NCI-H146 (cell line): ENCODE results near the gene ARSG.
A peak's percentile ranks its signal among the peaks of the same experiment; 100 is the strongest.
"Not testable (repeated sequence)": the region's sequence is repeated elsewhere in the genome, so short reads cannot be mapped to it uniquely, and the experiment has no call there.

Experiments
- DNase-seq: peaks from one replicate; lab custom pipeline; 2025; lab: John Stamatoyannopoulos, UW

ARSG gene

DNA sequence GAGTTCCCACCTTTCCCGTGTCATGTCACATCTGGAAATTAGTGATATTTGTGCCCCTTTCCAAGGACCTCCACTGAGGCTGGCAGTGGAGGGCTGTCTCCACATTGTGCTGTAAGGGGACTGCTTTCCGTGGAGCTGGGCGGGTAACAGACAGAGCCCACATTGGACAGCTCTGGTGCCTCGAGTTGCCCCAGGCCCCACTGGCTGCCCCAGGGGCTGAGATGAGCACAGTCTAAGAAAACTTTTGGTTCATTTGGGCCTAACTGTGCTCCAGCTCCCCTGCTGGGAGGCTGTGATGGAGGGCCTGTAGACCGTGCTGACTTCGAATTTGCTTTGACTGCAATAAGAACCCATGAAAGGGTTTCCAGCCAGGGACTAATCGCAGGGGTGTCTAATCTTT is 38.0 kb downstream of the ARSG start:
- DNase-seq: no peak

DNA sequence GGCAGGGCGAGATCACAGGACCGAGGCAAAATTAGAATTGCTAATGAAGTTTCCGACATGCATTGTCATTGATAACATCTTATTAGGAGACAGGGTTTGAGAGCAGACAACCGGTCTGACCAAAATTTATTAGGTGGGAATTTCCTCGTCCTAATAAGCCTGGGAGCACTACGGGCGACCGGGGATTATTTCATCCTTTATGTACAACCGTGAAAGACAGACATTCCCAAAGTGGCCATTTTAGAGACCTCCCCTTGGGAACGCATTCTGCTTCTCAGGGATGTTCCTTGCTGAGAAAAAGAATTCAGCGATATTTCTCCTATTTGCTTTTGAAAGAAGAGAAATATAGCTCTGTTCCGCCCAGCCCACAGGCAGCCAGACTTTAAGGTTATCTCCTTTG is 40.6 kb downstream of the ARSG start:
- not testable (repeated sequence) for DNase-seq

DNA sequence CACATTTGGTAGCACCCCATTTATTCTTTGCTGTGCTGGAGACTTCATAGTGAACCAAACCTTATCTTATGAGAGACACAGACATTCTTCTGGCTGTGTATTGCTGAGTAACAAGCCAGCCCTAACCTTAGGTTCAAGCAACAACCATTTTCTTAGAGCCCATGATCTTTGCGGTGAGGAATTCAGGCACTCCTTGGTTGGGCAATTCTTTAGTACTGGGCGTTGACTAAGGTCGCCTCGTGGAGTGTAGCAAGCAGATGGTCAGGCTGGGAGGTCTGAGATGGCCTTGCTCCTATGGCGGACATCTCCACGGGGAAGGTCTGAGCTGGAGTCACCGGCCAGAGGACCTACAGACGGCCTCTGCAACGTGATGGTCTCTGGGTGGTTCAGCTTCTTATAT is 43.1 kb downstream of the ARSG start:
- DNase-seq: no peak

DNA sequence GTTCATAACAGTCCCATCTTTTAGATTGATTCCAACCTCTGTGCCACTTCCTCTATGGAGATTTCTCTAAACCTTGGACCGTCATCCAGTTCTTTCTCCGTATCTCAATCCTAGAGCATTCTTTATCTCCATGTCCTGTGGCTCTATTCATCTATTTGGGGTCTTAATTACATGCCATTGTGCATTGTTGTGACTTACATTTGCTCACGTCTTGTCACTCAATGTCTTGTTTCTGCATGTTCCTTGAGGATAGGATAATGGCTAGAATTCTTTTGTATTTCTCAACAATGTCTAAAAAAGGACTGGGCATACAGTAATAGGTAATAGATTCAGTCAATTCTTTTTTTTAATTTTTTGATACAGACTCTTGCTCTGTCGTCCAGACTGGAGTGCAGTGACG is 50.2 kb downstream of the ARSG start:
- DNase-seq: no peak

DNA sequence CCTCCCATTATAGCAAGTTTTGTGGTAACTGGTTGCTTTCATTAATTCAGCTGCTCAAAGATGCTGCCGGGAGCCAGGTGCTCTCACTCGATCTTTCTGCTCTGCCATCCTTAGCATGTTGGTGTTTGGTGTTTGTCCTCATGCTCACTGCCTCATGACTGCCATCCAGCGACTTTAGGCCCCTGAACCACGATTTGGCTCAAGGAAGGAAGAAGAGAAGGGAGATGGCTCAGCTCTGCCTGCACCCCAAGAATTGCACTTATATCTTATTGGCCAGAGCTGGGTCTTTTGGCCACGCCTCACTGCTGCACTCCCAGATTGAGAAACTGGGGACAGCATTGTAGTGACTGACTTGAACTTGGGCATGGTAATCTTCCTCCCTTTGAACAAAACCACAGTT is 52.7 kb downstream of the ARSG start:
- DNase-seq: no peak

DNA sequence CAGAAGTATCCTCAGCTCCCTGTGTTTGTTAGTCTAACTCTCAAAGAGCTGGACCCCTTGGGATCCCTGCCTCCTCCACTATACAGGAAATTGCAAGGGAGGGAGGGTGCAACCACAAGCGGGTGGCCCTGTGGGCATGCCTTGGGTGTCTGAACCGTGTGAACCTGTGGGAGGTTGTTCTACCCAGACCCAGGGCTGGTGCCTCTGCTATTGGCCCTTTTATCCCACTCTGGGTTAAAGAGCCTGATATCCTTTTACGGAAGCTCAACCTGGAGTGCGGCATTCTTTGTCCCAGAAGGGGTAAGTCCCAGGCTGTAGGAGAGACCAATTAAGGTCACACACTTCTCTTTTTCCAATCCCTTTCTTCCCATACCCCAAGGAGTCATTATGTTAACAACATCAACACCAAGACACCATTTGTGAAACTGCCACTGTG is 53.4 kb downstream of the ARSG start:
- no peak for DNase-seq

DNA sequence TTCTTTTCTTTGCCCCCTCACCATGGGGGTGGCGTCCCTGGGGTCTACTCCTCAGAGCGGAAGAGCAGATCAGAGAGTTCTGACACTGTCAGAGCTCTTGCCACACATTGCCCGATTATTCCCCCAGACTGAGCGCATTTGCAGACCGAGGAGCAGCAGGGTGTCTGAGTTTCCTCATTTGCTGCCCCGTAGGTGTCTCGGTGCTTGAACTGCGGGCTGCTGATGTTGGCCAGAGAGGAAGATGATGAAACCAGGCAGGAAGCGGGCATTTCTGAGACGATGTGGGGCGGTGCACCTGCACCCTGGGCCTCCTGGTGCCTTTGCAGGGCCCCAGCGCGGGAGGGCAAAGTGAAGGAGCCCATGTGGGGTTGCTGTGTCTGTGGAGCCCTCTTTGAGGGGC is 55.2 kb downstream of the ARSG start:
- no peak for DNase-seq

DNA sequence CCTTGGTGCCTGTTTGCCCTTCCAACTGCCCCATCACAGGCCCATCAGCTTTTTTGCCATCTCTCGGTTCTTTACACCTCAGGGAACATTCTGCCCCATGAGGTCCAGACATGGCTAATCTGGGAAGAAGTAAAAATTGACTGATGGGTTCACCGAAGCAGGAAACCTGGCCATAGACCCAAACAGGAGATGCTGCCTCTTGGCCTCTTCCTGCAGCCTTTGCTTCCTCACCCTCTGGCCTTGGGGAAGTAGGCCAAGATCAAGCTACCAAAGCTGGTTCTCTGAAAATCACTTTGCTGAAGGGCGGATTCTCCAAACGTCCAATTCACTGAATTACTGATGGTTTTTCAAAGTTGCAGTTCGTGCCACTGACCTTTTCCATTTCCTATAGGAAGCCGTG is 56.1 kb downstream of the ARSG start:
- no peak for DNase-seq

DNA sequence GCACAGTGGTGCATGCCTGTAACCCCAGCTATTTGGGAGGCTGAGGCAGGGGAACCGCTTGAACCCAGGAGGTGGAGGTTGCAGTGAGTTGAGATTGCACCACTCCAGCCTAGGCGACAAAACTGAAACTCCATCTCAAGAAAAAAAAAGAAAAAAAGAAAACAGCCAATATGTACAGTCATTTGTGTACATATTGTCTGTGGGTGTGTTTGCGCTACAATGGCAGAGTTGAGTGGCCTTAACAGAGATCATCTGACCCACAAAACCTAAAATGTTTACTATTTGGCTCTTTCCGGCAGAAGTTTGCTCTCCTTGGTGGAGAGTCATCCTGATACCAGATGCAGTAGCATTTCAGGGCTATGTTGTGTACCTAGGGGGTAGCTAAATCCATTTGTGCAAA is 57.9 kb downstream of the ARSG start:
- no peak for DNase-seq

DNA sequence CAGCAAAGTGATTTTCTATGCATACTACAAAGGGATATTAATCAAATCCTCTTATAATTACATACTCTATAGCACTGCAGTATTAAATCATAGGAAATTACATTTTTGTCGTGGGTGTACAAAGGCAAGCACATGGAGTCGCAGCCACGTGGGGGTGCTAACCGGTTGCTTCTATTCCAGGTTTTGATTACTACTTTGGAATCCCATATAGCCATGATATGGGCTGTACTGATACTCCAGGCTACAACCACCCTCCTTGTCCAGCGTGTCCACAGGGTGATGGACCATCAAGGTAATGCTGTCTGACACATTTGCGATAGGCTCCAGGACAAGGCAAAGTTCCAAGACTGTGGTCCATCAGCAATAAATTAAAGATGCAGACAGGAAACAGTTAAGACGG is 60.1 kb downstream of the ARSG start:
- DNase-seq: no peak

DNA sequence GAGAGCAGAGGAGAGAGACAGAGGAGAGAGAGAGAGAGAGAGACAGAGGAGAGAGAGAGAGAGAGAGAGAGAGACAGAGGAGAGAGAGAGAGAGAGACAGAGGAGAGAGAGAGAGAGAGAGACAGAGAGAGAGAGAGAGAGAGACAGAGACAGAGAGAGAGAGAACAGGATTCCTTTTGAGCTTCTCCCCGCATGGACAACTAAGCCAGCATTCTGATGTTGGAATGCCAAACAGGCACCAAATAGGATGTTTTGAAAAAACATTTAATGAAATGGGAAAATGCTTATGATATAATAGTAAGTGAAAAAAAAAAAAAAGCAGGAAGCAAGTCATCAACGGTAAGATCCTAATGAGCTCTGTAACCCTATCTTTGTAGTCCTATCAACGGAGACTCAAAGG is 60.7 kb downstream of the ARSG start:
- DNase-seq: no peak

DNA sequence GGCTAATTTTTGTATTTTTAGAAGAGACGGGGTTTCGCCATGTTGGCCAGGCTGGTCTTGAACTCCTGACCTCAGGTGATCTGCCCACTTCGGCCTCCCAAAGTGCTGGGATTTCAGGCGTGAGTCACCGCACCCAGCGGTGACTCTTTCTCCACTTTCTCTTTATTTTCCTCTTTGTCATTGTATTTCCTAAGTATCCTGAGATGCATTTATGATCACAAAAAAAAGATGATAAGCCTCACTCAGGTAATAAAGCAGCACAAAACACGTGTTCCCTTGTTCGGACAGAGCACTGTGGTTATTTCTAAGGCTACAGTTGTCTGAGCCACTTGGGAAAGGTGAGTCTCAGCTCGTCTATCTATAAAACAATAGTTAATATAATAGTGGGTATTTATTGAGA is 61.4 kb downstream of the ARSG start:
- not testable (repeated sequence) for DNase-seq

DNA sequence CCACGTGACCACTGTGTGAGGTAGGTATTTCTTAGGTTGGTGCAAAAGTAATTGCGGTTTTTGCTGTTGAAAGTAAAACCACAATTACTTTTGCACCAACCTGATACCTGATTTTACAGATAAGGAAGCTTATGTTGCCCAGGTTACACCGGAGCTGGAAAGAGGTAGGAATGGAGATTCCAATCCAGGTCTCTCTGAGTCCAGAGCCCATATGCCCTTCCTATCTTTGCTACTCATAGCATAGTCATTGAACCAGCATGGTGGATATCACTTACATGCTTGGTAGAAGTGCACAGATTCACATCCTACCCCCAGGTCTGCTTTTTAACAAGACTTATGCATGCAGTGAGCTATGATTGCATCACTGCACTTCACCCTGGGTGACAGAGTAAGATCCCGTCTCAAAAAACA is 61.8 kb downstream of the ARSG start:
- DNase-seq: no peak

DNA sequence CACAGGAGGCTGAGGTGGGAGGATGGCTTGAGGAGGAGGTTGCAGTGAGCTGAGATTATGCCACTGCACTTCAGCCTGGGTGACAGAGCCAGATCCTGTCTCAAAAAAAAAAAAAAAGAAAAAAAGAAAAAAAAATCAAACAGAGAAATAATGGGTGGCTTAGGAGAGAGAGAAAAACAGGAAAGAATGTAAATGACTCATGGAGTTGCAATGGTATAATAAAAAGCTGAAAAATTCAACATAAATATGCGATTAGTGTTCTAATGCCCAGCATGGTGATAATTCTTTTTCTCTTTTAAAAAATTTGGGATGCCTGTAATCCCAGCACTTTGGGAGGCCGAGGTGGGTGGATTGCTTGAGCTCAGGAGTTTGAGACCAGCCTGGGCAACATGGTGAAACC is 63.0 kb downstream of the ARSG start:
- not testable (repeated sequence) for DNase-seq

DNA sequence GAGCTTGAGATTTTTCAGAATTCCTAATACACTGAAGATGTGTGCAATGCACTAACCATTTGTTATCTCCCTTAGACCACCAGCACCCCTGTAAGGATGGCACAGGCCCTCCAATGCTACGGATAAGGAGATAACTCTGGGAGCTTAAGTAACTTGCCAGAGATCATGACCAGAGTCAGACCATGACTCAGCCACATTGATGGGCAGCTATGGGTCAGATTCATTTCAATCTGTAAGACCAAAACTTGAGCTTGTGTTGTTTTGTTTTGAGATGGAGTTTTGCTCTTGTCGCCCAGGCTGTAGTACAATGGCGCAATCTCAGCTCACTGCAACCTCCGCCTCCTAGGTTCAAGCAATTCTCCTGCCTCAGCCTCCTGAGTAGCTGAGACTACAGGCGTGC is 63.8 kb downstream of the ARSG start:
- DNase-seq: not testable (repeated sequence)

DNA sequence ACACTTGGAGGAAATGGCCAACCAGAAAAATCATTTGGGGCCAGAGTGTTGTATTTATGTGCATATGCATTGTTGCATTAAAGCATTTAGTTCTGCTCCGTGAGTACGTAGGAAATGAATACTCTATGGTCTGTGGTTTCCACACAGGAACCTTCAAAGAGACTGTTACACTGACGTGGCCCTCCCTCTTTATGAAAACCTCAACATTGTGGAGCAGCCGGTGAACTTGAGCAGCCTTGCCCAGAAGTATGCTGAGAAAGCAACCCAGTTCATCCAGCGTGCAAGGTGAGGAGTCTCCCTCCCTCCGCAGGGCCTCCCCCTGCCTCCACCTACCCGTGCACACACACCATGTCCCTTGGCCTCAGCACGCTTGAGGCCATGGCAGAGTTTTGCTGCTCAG is 65.2 kb downstream of the ARSG start:
- DNase-seq: no peak

DNA sequence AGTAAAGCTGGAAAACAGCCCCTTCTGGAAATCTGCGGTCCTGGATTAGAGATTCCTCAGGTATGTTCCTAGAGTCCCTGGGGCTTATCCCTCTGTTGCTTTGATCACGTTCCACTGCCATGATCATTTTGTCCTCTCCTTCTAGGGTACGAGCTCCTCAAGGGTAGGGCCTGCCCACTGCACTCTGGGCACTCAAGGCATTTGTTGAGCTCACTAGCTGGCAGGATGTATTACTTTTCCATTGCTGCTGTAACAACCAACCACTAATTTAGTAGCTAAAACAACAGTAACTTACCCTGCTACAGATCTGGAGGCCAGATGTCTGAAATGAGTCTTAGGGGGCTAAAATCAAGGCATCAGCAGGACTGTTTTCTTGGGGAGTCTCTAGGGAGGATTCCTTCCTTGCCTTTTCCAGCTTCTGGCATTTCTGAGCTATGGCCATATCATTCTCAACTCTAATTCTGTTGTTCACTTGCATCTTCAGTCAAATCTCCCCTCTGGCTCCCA is 65.7 kb downstream of the ARSG start:
- DNase-seq: no peak

DNA sequence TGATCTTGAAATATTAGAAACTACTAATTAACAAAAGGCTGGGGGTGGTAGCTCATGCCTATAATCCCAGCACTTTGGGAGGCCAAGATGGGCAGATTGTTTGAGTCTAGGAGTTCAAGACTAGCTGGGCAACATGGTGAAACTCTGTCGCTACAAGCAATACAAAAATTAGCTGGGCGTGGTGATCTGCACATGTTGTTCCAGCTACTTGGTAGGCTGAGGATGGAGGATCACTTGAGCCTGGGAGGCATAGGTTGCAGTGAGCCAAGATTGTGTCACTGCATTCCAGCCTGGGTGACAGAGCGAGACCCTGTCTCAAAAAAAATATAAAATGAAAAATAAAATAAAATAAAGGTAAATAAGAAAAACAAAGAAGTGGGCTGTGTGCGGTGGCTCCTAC is 66.6 kb downstream of the ARSG start:
- no peak for DNase-seq

DNA sequence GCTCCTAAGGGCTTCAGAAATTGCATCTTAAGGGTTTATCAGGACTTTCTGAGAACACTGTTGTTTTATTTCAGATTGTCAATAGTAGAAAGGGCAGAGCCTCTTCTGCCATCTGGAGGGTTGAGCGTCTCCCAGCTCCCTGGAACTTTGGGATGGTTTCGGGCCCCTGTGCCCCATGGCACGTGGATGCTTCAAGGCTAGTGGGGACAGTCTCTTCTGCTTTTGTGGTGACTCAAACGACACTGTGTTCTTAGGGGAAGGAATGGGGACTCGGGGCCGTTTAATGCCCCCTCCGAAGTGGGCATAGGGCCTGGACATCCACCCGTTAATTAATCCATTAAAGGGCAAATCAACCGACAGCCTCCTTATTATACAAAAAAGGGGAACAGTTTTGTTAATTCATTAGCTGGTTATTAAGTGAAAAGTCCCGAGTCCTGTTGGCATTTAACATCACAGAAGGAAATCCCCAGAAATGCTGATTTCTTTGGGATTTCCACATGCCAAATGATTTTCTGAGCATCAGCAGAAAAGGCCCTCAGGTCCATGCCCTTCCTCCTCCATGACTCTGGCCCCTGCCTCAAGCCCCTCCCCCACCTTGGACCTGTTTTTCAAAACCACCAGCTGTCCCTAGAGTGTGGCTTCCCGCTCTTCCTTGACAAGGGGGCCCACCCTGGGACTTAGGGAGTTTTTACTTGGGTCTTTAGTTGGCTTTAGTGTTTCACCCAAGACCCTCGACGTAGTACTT is 68.7 kb downstream of the ARSG start:
- no peak for DNase-seq

DNA sequence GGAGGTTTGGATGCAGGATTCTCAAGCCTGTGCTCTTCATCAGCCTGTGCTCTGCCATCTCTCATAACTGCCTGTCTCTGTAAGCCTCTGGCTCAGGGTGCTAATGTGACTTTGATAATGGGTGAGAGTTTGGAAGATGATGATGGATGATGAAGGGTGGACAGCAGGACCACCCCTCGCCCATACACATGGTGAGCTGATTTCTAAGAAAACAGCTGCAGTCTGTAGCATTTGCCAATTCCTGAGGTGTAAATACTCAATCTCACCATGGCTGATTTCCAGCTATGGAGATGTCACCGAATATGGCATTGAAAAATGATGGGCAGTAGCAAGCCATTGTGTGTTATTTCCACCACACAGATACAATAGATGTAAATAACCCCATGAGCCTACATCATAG is 74.2 kb downstream of the ARSG start:
- DNase-seq: no peak

DNA sequence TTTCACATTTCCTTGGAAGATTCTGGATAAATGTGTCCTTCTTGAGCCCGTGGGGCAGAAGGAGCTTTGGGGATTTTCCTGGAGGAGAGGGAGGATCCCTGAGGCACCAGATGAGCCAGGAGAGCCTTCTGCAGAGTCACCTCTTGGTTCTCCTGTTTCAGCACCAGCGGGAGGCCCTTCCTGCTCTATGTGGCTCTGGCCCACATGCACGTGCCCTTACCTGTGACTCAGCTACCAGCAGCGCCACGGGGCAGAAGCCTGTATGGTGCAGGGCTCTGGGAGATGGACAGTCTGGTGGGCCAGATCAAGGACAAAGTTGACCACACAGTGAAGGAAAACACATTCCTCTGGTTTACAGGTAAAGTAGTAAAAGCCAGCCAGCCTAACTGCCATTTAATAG is 77.1 kb downstream of the ARSG start:
- DNase-seq: no peak

DNA sequence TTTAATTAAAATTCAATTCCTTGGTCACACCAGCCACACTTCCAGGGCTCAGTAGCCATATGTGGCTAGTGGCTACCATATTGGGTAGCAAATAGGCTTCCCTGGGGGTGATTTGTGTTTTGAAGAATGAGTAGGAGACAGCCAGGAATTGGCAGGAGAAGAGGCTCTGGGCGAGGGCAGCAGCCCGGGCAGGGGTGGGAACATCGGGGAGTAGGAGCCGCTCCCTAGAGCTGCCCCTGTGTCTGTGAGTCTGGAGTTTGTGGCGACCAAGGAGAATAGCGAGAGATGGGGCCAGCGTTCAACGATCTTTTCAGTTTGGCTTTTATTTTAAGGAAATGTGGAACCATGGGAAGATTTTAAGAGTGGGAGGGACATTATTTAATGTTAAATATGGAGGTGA is 84.3 kb downstream of the ARSG start:
- no peak for DNase-seq

DNA sequence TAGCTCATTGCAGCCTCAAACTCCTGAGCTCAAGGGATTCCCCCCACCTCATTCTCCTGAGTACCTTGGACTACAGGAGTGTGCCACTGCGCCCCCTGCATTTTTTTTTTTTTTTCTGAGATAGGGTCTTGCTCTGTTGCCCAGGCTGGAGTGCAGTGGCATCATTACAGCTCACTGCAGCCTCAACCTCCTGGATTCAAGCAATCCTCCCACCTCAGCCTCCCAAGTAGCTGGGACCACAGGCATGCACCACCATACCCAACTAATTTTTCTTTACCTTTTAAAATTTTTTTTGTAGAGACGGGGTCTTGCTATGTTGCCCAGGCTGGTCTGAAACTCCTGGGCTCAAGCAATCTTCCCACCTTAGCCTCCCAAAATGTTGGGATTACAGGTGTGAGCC is 84.9 kb downstream of the ARSG start:
- not testable (repeated sequence) for DNase-seq

DNA sequence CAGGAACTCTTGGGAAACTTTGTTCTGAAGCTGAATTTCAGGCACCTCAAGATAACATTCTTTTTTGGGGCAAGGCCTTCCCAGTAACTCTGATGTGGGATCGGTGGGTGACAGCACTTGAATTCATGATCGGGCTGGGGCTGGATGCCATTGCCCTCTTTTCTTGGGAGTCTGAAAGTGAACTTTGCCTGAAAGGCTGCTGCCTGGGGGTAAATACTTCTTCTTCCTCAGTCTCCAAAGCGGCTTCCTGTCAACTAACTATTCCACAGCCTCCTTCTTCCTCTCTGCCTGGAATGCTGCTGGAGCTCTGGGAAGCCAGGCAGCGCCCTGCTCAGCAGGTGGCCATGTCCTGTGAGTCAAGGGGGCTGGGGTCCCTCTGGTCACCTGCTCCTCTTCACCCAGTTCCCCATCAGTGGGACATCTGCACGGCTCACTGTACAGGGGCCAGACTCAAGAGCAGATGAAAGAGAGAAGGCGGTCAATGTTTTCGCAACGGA is 86.5 kb downstream of the ARSG start:
- peak; percentile 58 for DNase-seq
